ENCODE data around the gene MTIF2. TPM values are rescaled to one million over a fixed set of nuclear protein-coding genes. Genes with fewer than 3 reads are reported as not detected.
"Not testable (repeated sequence)": the region's sequence is repeated elsewhere in the genome, so short reads cannot be mapped to it uniquely, and the experiment has no call there.

Gene MTIF2
- total and polyA plus RNA-seq, 8 donors: 7.1 to 32.1 (median 21.1) TPM

GRCh38 chr2:55245411-55245810, 23.6 kb downstream of the MTIF2 start:
- H3K4me3 ChIP-seq: no peak overlapping the region
- DNase-seq: no peak
- intact Hi-C loops (cut with DNase I; ENCODE audit: low total_unique reads): no loop called here
- H3K27me3 ChIP-seq: no peaks in the 10 kb centered on the region
- H3K27ac ChIP-seq: no peak overlapping the region
- H3K9me3 ChIP-seq: no peaks in the 10 kb centered on the region
- TF ChIP-seq CTCF (IDR thresholded peaks at IDR 0.05) (no peak), EP300 (IDR thresholded peaks at IDR 0.05) (no peak), POLR2AphosphoS5 (IDR thresholded peaks at IDR 0.05) (no peak), POLR2A (IDR thresholded peaks at IDR 0.05) (no peak)
- H3K4me1 ChIP-seq: no peaks in the 10 kb centered on the region
- H3K36me3 ChIP-seq: peaks cover 5 to 91% (median 89%) of the 10 kb centered on the region in 4 donors
- 83 to 86% (median 85%) methylated on average over 5 of the region's 5 CpGs for WGBS, 5 donors

GRCh38 chr2:55242617-55243016, 26.4 kb downstream of the MTIF2 start:
- 65 to 79% (median 68%) methylated on average over 1 of the region's 1 CpG for WGBS, 5 donors
- Histone ChIP-seq H3K27ac (no peak overlapping the region), H3K36me3 (peaks cover 5 to 93% (median 93%) of the 10 kb centered on the region in 4 donors), H3K9me3 (no peaks in the 10 kb centered on the region), H3K4me3 (no peak overlapping the region), H3K27me3 (no peaks in the 10 kb centered on the region), H3K4me1 (no peaks in the 10 kb centered on the region)
- no peak for TF ChIP-seq CTCF (IDR thresholded peaks at IDR 0.05)
- TF ChIP-seq EP300 (IDR thresholded peaks at IDR 0.05): no peak
- TF ChIP-seq POLR2AphosphoS5 (IDR thresholded peaks at IDR 0.05): no peak
- no peak for TF ChIP-seq POLR2A (IDR thresholded peaks at IDR 0.05)
- intact Hi-C loops (cut with DNase I; ENCODE audit: low total_unique reads): no loop called here
- no peak for DNase-seq

GRCh38 chr2:55241582-55241981, 27.4 kb downstream of the MTIF2 start:
- H3K27me3 ChIP-seq; H3K27ac ChIP-seq; intact Hi-C loops (cut with DNase I; ENCODE audit: low total_unique reads); H3K9me3 ChIP-seq; H3K4me1 ChIP-seq; DNase-seq; H3K4me3 ChIP-seq: not testable (repeated sequence)
- WGBS, 5 donors: 87 to 94% (median 93%) methylated on average over 8 of the region's 8 CpGs
- peaks cover 10 to 95% (median 93%) of the 10 kb centered on the region in 4 donors for H3K36me3 ChIP-seq

GRCh38 chr2:55239656-55240222, 29.3 kb downstream of the MTIF2 start:
- WGBS, 5 donors: 46 to 59% (median 53%) methylated on average over 4 of the region's 4 CpGs

More at GRCh38 chr2:55239656-55240222, 29.3 kb downstream of the MTIF2 start:
- H3K4me3 ChIP-seq: no peak overlapping the region
- H3K36me3 ChIP-seq: peaks cover 22 to 95% (median 93%) of the 10 kb centered on the region in 4 donors
- H3K4me1 ChIP-seq: peaks cover under 1 to 9% (median 4%) of the 10 kb centered on the region in 4 donors
- H3K27ac ChIP-seq: no peak overlapping the region
- no peak for DNase-seq
- H3K9me3 ChIP-seq: no peaks in the 10 kb centered on the region
- TF ChIP-seq CTCF (IDR thresholded peaks at IDR 0.05): no peak
- TF ChIP-seq POLR2A (IDR thresholded peaks at IDR 0.05): no peak
- no peak for TF ChIP-seq EP300 (IDR thresholded peaks at IDR 0.05)
- no peak for TF ChIP-seq POLR2AphosphoS5 (IDR thresholded peaks at IDR 0.05)
- no peaks in the 10 kb centered on the region for H3K27me3 ChIP-seq
- intact Hi-C loops (cut with DNase I; ENCODE audit: low total_unique reads): no loop called here

Data from stomach (tissue), 9 donors.